NCI-H82 treated with DMSO at 0.1 percent for 48 hours (cell line): ENCODE measurements around the gene IRGQ.
"Not testable (repeated sequence)": the region's sequence is repeated elsewhere in the genome, so short reads cannot be mapped to it uniquely, and the experiment has no call there.

Source experiments
- DNase-seq: peaks from one replicate; lab custom pipeline; 2025; ENCODE audit not compliant: unreplicated experiment; lab: John Stamatoyannopoulos, UW

Gene IRGQ

DNA sequence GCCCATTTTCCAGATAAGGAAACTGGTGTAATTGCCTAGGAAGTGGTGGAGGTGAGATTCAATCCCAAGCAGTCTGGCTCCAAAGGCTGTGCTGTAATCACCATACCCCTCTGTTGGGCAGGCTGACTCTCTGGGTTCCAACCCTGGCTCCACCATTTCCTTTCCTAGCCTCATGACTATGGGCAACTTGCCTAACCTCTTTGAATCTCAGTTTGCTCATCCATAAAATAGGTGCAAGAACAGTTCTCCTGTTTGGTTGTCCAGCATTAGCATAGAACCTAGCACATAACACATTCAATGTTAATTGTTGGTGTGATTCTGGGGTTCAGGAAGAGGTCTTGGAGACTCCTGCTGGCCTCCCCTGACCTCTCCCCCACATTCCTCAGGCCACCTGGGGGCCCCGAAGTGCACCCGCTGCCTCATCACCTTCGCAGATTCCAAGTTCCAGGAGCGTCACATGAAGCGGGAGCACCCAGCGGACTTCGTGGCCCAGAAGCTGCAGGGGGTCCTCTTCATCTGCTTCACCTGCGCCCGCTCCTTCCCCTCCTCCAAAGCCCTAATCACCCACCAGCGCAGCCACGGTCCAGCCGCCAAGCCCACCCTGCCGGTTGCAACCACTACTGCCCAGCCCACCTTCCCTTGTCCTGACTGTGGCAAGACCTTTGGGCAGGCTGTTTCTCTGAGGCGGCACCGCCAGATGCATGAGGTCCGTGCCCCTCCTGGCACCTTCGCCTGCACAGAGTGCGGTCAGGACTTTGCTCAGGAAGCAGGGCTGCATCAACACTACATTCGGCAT lies 2.7 kb upstream of the IRGQ start:
- DNase-seq = no peak

DNA sequence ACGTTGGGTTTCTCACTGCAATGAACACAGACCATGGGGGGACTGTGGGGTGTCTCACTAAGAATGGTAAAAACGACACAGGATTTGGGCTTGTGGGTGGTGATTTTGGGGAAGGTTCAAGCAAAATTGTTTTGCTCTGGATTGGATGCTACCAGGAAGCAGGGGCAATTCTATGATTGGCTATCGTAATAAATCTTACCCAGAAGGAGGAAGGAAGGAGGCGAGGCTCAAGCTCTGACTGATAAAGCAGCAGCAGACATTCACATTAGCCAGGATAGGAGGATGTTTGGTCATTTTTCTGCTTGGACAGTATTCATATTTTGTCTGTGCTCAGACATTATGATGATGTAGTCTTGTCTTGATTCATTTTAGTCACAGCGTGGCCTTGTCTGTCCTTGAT lies 1.9 kb upstream of the IRGQ start:
- no peak for DNase-seq

DNA sequence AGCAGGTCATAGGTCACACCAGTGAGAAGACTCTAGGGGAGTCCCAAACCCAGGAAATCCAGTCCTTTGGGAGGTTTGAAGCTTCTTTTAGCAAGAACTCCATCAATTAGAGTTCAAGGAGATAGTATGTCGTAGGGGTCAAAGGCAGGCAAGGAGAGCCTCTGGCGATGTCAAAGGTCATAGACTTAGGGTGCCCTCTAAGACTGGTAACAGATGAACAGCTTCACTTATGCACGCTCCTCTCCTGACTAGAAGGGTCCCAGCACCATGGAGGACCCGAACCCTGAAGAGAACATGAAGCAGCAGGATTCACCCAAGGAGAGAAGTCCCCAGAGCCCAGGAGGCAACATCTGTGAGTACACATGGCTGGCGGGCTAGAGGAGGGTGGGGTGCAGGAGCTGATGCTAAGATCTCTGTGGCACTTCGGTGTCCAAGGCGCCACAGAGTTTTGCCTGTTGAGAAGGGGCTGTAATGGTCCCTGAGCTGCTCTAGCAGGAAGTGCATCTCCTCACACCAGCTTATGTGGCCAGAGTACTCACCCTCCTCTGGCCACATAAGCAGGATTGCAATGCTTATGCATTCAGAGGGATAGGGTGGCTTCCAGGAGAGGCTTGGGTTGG lies 1.0 kb upstream of the IRGQ start:
- no peak for DNase-seq

DNA sequence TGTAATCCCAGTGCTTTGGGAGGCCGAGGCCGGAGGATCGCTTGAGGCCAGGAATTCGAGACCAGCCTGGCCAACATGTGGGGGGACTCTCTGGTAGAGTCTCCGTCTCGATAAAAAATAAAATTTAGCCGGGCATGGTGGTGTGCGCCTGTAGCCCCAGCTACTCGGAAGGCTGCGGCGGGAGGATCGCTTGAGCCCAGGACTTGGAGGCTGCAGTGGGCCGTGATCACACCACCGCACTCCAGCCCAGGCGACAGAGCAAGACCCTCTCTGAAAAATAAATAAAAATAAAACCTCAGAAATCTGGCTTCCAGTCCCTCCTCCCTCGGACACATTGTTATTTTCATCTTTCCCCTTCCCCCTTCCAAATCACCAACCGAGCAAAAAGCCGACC lies 332 bp downstream of the IRGQ start:
- no peak for DNase-seq

DNA sequence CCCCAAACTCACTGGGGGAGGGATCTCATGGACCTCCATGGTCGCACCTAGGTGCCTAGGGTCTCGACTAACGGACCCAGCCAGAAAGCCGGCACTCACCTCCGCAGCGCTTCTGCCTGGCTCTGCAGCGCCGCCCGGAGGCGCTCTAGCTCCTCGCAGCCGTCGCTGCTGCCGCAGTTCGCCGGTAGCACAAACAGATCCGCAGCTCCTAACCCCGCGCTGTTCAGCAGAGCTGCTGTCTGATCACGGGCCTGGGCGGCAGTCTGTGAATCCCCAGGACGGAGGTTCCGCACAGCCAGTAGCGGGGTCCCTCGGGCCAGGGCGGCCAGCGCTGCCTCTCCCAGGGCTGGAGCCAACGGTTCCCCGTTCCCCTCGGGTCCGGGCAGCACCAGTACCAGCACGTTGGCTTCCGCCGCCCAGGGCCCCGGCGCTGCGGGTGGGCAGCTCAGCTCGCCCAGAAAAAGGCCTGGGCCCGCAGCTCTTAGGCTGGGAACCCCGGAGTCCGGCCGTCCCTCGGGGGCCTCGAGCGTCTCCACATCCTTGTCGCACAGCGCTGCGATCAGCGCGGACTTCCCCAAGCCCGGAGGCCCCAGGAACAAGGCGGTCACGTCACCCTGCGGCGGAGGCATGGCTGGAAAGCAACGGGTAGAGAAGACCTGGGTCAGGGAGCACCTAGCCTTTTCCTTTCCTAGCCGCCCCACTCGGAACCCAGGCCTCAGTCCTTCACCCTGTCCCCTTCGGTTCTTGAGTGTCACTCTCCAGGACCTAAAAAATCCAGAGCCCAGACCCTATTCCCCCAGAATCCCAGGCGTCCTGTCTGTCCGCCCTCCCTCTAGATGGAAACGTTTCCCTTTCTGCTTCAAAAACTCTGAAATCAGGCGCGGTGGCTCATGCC lies 977 bp downstream of the IRGQ start:
- peak; percentile 21 for DNase-seq

DNA sequence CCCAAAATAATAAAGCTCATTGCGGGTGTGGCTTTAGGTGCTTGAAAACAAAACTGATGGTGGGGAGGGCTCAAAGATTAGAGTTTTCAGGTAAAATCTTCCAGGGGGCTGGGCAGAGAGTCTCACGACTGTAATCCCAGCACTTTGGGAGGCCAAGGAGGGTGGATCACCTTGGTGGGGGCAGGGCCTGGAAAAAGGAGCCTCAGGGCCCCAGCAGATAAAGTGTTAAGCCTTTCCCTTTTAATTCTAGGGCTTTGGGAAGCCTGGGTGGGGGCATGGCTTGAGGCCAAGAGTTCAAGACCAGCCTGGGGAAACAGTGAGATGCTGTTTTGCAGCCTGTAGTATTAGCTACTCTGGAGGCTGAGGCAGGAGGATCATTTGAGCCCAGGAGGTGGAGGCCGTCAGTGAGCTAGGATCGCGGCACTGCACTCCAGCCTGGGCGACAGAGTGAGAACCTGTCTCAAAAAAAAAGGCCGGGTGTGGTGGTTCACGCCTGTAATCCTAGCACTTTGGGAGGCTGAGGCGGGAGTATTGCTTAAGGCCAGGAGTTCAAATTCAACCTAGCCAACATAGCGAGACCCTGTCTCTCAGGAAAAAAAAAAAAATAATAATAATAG lies 1.7 kb downstream of the IRGQ start:
- no peak for DNase-seq

DNA sequence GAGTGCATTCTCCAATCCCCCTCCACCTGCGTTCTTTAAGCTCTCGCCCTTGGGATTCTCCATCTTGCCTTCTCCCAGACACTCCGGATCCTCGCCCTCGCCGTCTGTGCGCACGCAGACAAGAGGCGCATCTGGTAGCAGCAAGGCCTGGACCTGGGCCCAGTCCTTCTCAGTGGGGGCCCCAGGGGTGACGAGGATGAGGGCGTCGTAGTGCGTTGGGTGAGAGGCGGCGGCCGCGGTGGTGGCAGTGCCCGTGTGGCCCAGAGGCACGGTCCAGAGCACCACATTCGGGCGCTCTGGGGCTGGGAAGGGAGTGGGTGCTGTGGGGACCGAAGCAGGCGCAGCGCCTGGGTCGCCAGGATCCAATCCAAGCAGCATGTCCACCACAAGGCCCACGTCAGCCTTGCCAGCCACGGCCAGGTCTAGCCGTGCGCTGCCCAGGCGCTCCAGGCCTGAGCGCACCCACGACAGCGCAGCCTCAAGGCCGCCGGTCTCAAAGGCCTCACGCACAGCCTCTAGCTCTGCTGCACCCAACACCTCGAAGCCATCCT lies 3.1 kb downstream of the IRGQ start:
- DNase-seq = no peak

DNA sequence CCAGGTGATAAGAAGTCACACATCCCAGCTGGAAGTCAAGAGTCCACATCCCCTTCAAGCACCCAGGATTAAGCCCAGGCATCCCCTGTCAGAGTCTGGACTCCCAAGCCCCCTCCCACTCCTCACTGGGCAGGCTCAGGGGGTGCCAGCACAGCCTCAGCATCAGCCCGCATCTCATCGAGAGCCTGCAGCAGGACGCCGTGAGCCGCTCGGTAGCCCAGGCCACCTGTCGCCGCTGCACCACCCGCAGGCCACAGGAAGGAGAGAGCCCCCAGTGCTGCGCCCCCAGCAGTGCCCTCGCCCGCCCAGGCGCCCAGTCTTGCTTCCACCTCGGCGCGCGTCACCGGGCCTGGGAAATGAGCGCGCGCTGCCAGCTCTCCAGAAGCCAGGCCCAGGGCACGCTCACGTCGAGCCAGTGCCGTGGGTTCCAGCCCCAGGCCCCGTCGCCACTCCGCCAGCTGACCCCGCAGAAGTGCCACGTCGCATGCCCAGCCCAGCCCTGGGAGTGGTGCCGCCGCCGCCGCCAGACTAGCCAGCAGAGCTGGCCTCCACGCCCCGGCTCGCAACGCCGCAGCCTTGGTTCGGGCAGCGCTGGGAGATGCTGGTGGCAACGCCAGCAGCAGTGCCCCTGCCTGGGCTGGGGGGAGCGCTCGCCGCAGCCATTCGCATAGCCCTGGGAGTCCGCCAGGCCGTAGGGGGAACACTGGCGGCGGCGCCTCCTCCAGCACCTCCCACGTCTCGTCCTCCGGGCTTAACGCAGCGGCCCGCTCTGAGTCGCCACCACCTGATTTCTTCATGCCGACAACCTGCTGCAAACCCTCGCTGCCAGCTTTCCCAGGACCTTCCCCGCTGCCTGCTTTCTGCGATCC lies 3.8 kb downstream of the IRGQ start:
- no peak for DNase-seq

DNA sequence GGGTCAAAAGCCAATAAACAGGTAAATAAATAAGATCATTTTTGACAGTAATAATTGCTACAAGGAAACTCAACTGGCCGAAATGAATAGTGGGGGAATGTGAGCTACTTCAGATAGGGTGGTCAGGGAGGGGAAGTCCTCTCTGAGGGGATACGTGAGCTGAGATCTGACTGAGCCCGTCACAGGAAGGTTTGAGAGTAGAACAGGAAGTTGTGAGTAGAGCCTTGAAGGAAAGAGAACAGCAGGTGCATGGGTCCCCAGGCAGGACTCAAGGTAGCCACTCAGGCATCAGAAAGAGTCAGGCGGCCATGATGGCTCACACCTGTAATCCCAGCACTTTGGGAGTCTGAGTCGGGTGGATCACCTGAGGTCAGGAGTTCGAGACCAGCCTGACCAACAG lies 6.3 kb downstream of the IRGQ start:
- DNase-seq = no peak

DNA sequence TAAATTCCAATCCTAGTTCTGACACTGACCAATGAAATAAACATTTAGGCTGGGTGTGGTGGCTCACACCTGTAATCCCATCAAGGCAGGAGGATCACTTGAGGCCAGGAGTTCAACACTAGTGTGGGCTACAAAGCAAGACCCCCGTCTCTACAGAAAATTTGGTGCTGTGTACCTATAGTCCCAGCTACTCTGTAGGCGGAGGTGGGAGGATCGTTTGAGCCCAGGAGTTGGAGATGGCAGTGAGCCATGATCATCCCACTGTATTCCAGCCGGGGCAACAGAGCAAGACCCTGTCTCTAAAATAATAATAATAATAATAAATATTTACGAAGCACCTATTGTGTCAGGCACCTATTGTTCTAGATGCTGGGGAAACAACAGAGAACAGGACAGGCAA lies 6.7 kb downstream of the IRGQ start:
- no peak for DNase-seq

DNA sequence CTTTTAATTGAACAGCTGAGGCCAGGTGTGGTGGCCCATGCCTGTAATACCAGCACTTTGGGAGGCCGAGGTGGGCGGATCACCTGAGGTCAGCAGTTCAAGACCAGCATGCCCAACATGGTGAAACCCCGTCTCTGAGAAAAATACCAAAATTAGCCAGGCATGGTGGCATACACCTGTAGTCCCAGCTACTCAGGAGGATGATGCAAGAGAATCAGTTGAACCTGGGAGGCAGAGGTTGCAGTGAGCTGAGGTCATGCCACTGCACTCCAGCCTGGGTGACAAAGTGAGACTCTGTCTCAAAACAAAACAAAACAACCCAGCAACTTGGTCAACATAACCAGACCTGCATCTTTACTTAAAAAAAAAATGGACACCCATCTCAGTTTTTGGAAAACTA lies 8.9 kb downstream of the IRGQ start:
- DNase-seq = not testable (repeated sequence)

DNA sequence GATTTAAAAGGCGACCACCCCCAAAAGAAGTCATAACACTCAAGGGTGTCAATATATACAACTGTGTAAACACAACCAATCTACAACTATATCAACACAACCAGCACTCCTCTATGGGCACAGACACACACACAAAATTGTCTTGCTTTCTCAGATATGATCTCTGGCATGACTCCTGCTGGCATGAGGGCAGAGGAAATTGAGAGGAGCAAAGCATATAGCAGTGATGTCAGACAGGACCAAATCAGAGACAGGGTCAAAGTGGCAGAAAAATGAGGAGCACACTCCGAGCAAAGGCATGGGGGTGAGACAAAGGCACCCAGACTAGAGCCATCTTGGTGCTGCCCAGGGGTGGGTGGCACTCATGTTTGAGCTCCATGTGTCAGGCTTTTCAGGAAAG lies 9.6 kb downstream of the IRGQ start:
- no peak for DNase-seq

DNA sequence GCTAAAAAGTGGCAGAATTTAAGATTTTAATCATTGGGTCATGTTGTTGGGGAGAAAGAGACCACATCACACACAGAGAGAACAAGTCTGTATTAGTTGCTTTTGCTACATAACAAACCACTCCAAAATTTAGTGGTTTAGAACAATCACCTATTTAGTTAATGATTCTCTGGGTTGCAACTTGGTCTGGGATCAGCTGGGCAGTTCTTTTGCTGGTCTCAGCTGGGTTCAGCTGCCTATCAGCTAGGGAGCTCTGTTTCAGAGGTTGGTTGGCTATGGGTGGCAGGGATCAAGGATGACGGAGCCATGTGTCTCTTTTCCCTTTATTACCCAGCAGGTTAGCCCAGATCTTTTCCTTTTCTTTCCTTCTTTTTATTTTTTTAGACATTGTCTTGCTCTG lies 11.4 kb downstream of the IRGQ start:
- DNase-seq = no peak

DNA sequence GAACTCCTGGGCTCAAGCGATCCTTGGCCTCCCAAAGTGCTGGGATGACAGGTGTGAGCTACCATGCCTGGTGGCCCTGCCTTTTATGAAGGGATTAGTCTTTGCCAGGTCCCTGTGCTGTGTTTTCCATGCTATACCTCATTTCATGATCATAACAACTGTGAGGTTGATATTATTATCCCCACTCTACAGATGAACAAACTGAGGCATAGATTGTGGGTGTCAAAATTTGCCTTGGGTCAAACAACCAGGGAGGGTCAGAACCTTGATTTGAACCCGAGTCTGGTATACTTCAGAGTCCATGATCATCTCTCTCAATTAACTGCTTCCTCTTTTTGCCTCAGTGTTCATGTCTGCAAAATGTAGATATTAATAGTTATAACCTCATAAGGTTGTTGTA lies 13.4 kb downstream of the IRGQ start:
- no peak for DNase-seq

DNA sequence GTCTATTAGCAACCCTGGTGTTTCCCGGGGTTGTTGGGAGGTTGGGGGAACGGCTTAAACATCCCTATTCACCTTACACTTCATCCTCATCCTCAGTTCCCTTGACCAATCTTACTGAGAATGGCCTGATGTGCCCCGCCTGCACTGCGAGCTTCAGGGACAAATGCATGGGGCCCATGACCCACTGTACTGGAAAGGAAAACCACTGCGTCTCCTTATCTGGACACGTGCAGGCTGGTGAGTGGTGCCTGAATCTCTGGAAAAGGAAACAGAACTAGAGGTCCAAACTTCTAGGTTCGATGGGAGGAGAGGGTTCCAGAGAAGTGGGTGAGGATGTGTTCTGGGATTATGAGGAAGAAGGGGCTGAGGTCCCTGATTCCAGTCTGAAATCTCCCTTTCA lies 14.5 kb downstream of the IRGQ start:
- no peak for DNase-seq

DNA sequence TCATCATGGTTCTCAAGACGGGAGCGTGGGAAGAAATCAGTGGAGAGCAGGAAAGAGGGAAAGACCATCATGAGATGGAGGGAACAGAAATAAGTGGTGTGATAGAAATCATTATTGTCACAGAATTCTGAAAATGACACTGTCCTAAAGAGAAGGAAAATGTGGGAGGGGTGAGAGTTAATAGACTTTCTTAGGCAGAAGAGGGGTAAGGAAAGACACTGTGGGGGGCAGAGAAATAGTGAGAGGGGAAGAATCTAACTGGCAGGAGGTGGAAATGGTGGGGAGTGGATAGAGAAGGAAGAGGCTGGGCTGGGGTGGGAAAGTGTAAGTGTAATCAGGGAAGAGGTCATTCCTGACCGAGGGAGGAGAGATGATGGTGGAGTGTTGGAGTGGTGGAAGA lies 17.1 kb downstream of the IRGQ start:
- no peak for DNase-seq

DNA sequence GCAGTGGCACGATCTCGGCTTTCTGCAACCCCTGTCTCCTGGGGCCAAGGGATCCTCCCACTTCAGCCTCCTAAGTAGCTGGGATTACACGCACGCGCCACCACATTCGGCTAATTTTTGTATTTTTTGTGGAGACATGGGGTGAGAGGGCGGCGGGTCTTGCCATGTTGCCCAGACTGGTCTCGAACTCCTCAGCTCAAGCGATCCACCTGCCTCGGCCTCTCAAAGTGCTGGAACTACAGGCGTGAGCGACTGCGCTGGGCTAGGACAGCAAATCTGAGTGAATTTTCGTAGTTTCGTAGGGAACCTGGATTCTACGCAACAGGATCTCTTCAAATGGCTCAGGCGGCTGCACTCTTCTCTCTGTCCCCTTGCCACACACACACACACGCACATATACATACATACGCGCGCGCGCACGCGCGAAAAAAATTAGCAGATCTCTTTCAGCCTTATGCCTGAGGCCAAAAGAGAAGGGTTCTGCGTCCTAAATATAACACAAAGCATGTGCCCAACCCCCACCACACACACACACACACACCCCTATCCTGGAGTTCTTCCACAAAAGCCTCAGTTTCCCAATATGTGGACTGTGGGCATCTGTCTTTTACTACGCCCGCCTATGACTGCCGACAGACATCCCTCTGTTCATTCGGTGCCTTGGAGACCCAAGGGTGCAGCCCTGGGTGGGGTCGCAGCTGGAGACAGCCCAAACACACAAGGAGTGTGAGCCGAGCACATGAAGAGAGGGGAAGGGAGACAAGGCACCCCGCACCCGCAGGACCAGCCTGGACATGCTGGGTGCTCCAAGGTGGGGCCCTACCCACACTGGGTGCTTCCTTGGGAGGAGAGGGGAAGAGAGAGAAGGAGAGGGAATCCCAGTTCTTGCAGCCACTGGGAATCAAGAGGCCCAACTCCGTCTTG lies 19.7 kb downstream of the IRGQ start:
- DNase-seq = no peak

DNA sequence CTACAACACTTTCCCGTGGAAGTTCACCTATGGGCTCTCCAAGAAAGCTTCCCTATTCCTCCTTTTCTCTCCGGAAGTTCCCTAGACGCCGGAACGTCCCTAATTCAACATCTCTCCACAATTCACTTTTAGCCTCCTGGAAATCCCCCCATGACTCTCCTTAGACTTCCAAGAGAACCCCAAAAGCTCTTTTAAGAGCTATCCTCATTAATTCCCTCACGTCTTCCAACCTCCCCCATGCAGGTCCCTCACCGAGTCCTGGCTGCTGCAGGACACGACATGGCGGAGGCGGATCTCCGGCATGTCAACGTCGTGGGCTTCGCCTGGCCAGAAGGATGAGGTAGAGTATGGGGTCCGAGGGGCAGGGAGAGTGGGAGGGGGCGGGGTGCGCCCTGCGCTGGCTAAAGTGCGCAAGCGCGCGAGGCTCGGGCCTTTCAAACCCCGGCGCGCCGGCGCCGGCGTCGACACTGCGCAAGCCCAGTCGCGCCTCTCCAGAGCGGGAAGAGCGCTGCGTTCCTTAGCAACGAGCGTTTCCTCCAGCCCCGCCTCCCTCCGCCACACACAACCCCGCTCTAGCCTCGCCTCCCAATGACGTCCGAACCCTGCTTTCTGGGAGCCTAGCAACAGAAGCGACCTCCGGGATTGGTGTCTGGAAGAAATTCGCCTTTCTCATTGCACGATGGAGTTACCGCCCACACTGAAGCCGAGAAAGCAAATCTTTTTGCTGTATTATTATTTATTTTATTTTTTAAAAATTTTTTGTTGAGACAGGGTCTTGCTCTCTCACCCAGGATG lies 20.6 kb downstream of the IRGQ start, which contains the start of the genes PINLYP and XRCC1:
Gene PINLYP, plus strand, starts transcription at position 646 of the 795 bp plus-strand sequence. CDS start 1,391 bp downstream, outside the sequence.
Gene XRCC1, minus strand, starts transcription at position 372 of the 795 bp plus-strand sequence. Its CDS starts 69 bp downstream, at position 303.
- DNase-seq = peak; percentile 96
